Gastroesophageal sphincter (tissue), 4 donors: Measurements from ENCODE around the gene ICAM3. TPM values are rescaled to one million over a fixed set of nuclear protein-coding genes. Genes with fewer than 3 reads are reported as not detected.
A peak's percentile ranks its signal among the peaks of the same experiment; 100 is the strongest.

ENCODE experiments used
- ATAC-seq: fragments of 150-250 bp; one replicate; pipeline ENCODE4 v1.9.1; 2016; ENCODE audit warnings: mild to moderate bottlenecking, moderate library complexity
- H3K27ac ChIP-seq, 4 donors: fragments of 200-600 bp; sonication (generic) in 3 of 4; 1 replicate in 3 of 4; 2 replicates in 1 of 4; pipeline ENCODE4 v1.5.1; 2016 to 2019
- H3K27me3 ChIP-seq: fragments of 200-600 bp; sonication (generic); one replicate; pipeline ENCODE4 v1.5.1; 2019
- H3K36me3 ChIP-seq, 2 donors: fragments of 200-600 bp; sonication (generic); one replicate each; pipeline ENCODE4 v1.5.1; 2019; ENCODE audit warnings: control low read depth in 1 of 2
- H3K4me1 ChIP-seq, 3 donors: fragments of 200-600 bp; sonication (generic); 1 replicate in 2 of 3; 2 replicates in 1 of 3; pipeline ENCODE4 v1.5.1; 2016 to 2019; ENCODE audit warnings: control low read depth in 2 of 3
- H3K4me3 ChIP-seq, 2 donors: fragments of 200-600 bp; sonication (generic); one replicate each; pipeline ENCODE4 v1.5.1; 2019; ENCODE audit warnings: mild to moderate bottlenecking in 1 of 2, moderate library complexity in 1 of 2
- H3K9me3 ChIP-seq, 3 donors: fragments of 200-600 bp; sonication (generic); one replicate each; pipeline ENCODE4 v1.5.1; 2017 to 2019; ENCODE audit warnings: control low read depth in 2 of 3
- EP300 ChIP-seq: sonication (generic); formaldehyde crosslinking; IDR thresholded peaks from one replicate; pipeline ENCODE4 v1.6.1; 2017; ENCODE audit warnings: antibody characterized with exemption, mild to moderate bottlenecking
- POLR2A ChIP-seq, 2 donors: fragments of 450-650 bp; IDR thresholded peaks; one replicate each; pipeline ENCODE4 v1.6.1; 2017; ENCODE audit warnings: antibody characterized with exemption in 2 of 2, mild to moderate bottlenecking in 2 of 2, moderate library complexity in 1 of 2
- POLR2AphosphoS5 ChIP-seq: sonication (generic); formaldehyde crosslinking; IDR thresholded peaks from one replicate; pipeline ENCODE4 v1.6.1; 2017; ENCODE audit warnings: antibody characterized with exemption
- WGBS, 2 donors: methylation state at CpG; one replicate each; pipeline ENCODE4 v1.1.5; 2018; ENCODE audit warnings: low coverage in 1 of 2; 5-methylcytosine and 5-hydroxymethylcytosine counted together
- total RNA-seq, 4 donors: library from RNA; depleted of rRNA; stranded (reverse); fragments of >200 nt; gene quantifications; one replicate each; pipeline ENCODE4 v1.1.0, GENCODE V29; 2016
- TF ChIP-seq, protein P1 (sequence below), 4 experiments: fragments of 200-600 bp in 2 of 4; fragments of 450-650 bp in 2 of 4; sonication (generic) in 1 of 4; IDR thresholded peaks; one replicate each; pipeline ENCODE4 v1.5.1; 2017 to 2019; ENCODE audit warnings: antibody characterized with exemption in 4 of 4, mild to moderate bottlenecking in 2 of 4, moderate library complexity in 2 of 4

The ICAM3 gene
- total RNA-seq, 4 donors from 2014 or later: 3.4 to 9.3 (median 5.6) TPM

DNA sequence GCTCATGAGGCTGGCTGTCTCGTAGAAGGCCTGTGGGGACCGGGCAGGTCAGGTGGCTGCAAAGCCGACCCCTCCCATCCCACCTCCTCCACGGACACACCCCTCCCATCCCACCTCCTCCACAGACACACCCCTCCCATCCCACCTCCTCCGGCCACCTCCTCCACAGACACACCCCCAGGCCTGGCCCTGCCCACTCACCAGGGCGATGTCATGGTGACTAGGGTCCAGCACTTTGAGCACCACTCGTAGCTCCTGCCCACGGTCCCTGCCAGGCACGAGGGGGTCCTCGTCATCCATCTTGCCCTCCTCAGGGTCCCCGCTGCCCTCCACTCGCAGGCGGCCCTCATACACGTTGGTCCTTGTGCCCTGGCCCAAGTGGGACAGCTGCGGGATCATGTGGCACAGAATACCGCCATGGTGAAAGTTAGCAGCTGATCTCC is 22.2 kb upstream of the ICAM3 start:
- Histone ChIP-seq H3K27ac (no peak overlapping the region), H3K27me3 (no peaks in the 10 kb centered on the region), H3K4me3 (no peak overlapping the region), H3K9me3 (no peaks in the 10 kb centered on the region), H3K36me3 (peaks cover 0 to 100% of the 10 kb centered on the region in 2 donors), H3K4me1 (no peaks in the 10 kb centered on the region)
- no peak for ATAC-seq
- no CpG with 5 or more reads among the region's 16 CpGs for WGBS, 2 donors
- no peak for TF ChIP-seq POLR2A (IDR thresholded peaks at IDR 0.05)
- TF ChIP-seq EP300: no peak
- TF ChIP-seq, protein P1, sequence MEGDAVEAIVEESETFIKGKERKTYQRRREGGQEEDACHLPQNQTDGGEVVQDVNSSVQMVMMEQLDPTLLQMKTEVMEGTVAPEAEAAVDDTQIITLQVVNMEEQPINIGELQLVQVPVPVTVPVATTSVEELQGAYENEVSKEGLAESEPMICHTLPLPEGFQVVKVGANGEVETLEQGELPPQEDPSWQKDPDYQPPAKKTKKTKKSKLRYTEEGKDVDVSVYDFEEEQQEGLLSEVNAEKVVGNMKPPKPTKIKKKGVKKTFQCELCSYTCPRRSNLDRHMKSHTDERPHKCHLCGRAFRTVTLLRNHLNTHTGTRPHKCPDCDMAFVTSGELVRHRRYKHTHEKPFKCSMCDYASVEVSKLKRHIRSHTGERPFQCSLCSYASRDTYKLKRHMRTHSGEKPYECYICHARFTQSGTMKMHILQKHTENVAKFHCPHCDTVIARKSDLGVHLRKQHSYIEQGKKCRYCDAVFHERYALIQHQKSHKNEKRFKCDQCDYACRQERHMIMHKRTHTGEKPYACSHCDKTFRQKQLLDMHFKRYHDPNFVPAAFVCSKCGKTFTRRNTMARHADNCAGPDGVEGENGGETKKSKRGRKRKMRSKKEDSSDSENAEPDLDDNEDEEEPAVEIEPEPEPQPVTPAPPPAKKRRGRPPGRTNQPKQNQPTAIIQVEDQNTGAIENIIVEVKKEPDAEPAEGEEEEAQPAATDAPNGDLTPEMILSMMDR (IDR thresholded peaks at IDR 0.05): no peak
- TF ChIP-seq POLR2AphosphoS5: no peak

DNA sequence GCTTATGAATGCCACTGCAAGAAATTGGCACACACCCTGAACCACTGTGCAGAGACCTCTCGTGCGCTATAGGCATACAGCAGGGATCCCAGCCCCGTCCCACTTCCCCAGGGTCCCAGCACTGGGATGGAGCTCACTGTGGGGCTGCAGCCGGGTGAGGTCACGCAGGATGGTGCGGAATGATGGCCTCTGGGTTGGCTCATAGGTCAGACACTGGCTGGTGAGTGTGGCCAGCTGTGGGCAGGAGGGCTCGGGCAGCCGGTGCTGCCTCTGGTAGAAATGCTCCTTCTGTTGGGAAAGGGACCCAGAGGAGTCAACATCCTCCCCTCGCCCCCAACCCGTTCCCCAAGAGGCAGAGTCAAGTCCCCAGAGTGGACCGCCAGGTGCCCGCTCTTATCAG is 17.0 kb upstream of the ICAM3 start:
- Histone ChIP-seq H3K27ac (no peak overlapping the region), H3K36me3 (peaks cover 0 to 100% of the 10 kb centered on the region in 2 donors), H3K4me1 (peaks cover 0 to 17% (median 5%) of the 10 kb centered on the region in 3 donors), H3K27me3 (no peaks in the 10 kb centered on the region), H3K4me3 (no peak overlapping the region), H3K9me3 (no peaks in the 10 kb centered on the region)
- WGBS, 2 donors: 70% methylated on average over 2 of the region's 12 CpGs; no CpG with 5 or more reads in 1 of the 2 donors
- TF ChIP-seq, protein P1 (IDR thresholded peaks at IDR 0.05): no peak
- no peak for TF ChIP-seq EP300
- ATAC-seq: no peak

DNA sequence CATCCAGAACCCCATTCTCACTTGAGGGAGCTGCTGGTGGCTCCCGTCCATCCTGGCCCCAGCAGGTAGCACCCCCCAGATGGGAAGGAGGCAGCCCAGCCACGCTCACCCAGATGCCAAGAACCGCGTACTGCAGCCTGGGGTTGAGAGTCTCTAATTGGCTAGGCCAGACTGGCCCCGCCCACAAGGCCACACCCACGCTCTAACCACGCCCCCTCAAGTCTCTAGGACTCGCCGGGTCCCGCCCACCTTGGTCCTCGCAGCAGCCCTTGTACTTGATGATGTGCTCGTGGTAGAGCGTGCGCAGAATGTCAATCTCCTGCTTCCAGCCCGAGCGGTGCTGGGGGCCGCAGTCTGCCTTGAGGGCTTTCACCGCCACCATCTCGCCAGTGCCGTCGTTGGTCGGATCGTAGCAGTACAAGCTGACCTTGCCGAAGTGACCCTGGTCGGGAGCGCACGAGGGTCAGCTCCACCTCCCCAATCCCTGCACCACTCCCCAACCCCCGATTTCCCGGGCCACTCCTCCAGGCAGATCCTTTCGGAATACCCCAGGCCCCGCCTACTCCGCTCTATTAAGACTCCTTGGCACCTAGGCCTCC is 14.5 kb upstream of the ICAM3 start:
- TF ChIP-seq EP300: no peak
- WGBS, 2 donors: 80% methylated on average over 1 of the region's 32 CpGs; no CpG with 5 or more reads in 1 of the 2 donors
- H3K27ac ChIP-seq: peak overlapping the region in 2 of 4 donors; percentile 60 to 65

DNA sequence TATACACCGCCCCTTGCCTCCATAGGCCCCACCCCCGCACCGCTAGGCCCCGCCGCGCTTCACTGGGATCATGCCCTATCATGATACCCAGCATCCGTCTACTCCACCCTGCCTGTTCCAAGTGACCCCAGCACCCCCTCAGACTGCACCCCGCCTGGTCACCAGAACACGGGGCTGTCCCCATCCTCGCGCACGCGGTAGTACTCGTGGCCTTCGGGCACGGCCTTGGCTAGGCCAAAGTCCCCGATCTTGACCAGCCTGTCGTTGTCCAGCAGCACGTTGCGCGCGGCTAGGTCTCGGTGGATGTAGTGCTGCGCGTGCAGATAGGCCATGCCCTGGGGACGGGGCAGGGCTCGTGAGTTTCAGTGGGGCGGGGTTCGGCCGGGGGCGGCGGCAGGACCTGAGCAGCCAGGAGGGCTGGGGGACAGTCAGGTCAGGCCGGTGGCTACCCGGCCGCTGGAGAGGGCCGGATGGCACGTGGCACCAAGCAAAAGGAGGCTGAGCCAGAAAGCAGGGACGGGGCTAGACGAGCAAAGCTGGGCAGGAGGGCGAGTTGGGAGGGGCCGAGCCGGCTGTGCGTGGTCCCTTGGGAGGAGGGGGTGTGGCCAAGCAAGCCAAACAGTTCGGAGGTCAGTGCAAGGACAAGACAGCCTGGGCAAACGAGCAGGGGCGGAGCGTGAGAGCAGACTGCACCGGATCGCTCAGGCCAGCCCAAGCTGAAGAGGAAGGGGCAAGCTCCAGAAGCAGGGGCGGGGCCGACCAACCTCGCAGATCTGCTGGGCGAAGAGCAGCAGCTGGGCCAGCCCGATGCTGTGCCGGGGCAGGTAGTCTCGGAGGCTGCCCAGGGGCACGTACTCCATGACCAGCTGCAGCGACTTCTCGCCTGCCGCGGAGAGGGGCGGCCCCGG is 13.6 kb upstream of the ICAM3 start:
- Histone ChIP-seq H3K27ac (peak overlapping the region in 3 of 4 donors; percentile 43 to 65 (median 60)), H3K4me1 (peaks cover 0 to 17% (median 5%) of the 10 kb centered on the region in 3 donors)
- TF ChIP-seq, protein P1 (IDR thresholded peaks at IDR 0.05): no peak
- TF ChIP-seq POLR2A (IDR thresholded peaks at IDR 0.05) (no peak), EP300 (no peak), POLR2AphosphoS5 (no peak)

More for the DNA sequence above, 14.5 kb upstream of the ICAM3 start:
- peaks cover 0 to 17% (median 5%) of the 10 kb centered on the region in 3 donors for H3K4me1 ChIP-seq
- H3K9me3 ChIP-seq: no peaks in the 10 kb centered on the region
- peaks cover 0 to 100% of the 10 kb centered on the region in 2 donors for H3K36me3 ChIP-seq
- H3K27me3 ChIP-seq: no peaks in the 10 kb centered on the region
- ATAC-seq: peak; percentile 46
- peak overlapping the region in 1 of 2 donors; percentile 26 for H3K4me3 ChIP-seq

DNA sequence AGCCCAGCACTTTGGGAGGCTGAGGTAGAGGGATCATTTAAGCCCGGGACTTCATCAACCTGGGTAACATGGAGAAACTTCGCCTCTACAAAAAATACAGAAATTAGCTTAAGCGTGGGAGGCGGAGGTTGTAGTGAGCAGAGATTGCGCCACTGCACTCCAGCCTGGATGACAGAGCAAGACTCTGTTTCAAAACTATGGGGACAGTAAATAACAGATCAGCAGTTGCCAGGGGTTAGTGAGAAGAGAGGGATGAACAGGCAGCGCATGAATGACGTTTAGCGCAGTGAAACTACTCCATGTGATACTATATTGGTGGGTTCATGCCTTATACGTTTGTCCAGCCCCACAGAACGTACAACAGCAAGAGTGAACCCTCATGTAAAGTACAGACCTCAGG is 7.1 kb upstream of the ICAM3 start:
- H3K27ac ChIP-seq: no peak overlapping the region
- no peaks in the 10 kb centered on the region for H3K9me3 ChIP-seq
- WGBS, 2 donors: 66 to 76% methylated on average over 5 to 9 of the region's 10 CpGs
- peak; percentile 51 for ATAC-seq
- no peak overlapping the region for H3K4me3 ChIP-seq
- TF ChIP-seq, protein P1 (IDR thresholded peaks at IDR 0.05): no peak
- TF ChIP-seq POLR2A (IDR thresholded peaks at IDR 0.05) (no peak), EP300 (no peak), POLR2AphosphoS5 (no peak)
- H3K36me3 ChIP-seq: peaks cover 0 to 26% of the 10 kb centered on the region in 2 donors
- H3K27me3 ChIP-seq: no peaks in the 10 kb centered on the region
- no peaks in the 10 kb centered on the region for H3K4me1 ChIP-seq

More for the DNA sequence above, 13.6 kb upstream of the ICAM3 start:
- WGBS, 2 donors: 55 to 75% methylated on average over 11 to 17 of the region's 63 CpGs
- Histone ChIP-seq H3K9me3 (no peaks in the 10 kb centered on the region), H3K27me3 (no peaks in the 10 kb centered on the region), H3K4me3 (peak overlapping the region in 1 of 2 donors; percentile 26), H3K36me3 (peaks cover 0 to 91% of the 10 kb centered on the region in 2 donors)
- ATAC-seq: peak; percentile 55
